Activated naive CD8-positive, alpha-beta T cell (primary cell): ENCODE measurements around the gene NDFIP1.
"Not testable (repeated sequence)": the region's sequence is repeated elsewhere in the genome, so short reads cannot be mapped to it uniquely, and the experiment has no call there.

ENCODE experiments used
- H3K27ac Mint-ChIP-seq: one replicate; pipeline ENCODE4 v1.8.0; 2021; ENCODE audit warnings: mixed read lengths
- H3K27me3 Mint-ChIP-seq: one replicate; pipeline ENCODE4 v1.8.0; 2021; ENCODE audit warnings: mixed read lengths
- H3K36me3 Mint-ChIP-seq: one replicate; pipeline ENCODE4 v1.8.0; 2021; ENCODE audit warnings: mixed read lengths
- H3K4me1 Mint-ChIP-seq: one replicate; pipeline ENCODE4 v1.8.0; 2021; ENCODE audit warnings: low read depth, mixed read lengths
- H3K4me3 Mint-ChIP-seq: one replicate; pipeline ENCODE4 v1.8.0; 2021; ENCODE audit warnings: mild to moderate bottlenecking, mixed read lengths
- H3K9me3 Mint-ChIP-seq: one replicate; pipeline ENCODE4 v1.8.0; 2021; ENCODE audit warnings: low read depth, mixed read lengths

NDFIP1 gene

DNA sequence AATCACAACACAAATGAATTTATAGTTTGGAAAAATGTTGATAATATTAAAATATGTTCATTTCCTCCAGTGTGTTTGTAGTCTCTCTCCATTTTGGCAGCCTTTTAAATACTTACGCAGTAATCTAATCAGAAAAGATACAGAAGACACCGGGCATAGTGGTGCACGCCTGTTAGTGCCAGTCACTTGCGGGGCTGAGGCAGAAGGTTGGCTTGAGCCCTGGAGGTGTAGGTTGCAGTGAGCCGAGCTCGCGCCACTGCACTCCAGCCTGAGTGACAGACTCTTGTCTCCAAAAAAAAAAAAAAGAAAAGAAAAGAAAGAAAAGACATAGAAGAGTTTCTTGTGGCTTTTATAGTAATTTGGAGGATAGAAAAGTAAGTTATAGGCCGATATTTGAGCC lies 41.9 kb downstream of the NDFIP1 start:
- H3K27me3 Mint-ChIP-seq, result no peaks in the 10 kb centered on the region
- H3K27ac Mint-ChIP-seq, result peak overlapping the region; percentile 41
- H3K4me1 Mint-ChIP-seq, result peaks cover 6% of the 10 kb centered on the region
- peaks cover 4% of the 10 kb centered on the region for H3K36me3 Mint-ChIP-seq
- H3K4me3 Mint-ChIP-seq, result no peak overlapping the region
- no peaks in the 10 kb centered on the region for H3K9me3 Mint-ChIP-seq

DNA sequence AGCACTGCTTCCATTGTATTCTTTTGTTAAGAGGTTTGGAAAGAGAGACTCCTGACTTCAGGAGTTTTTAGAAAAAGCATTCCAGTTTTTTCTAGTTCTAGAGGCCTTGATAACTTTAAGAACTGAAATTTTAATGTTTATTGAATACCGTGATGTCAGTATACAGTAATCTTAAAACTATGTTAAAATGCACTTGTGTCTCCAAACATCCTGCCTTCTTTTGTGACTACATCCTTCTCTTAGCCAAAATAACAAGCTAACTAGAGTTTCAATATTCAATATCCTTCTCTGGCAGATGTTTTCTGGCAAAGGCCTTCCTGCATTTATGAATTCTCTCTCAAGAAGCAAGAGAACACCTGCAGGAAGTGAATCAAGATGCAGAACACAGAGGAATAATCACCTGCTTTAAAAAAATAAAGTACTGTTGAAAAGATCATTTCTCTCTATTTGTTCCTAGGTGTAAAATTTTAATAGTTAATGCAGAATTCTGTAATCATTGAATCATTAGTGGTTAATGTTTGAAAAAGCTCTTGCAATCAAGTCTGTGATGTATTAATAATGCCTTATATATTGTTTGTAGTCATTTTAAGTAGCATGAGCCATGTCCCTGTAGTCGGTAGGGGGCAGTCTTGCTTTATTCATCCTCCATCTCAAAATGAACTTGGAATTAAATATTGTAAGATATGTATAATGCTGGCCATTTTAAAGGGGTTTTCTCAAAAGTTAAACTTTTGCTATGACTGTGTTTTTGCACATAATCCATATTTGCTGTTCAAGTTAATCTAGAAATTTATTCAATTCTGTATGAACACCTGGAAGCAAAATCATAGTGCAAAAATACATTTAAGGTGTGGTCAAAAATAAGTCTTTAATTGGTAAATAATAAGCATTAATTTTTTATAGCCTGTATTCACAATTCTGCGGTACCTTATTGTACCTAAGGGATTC lies 43.1 kb downstream of the NDFIP1 start:
- H3K4me3 Mint-ChIP-seq, result no peak overlapping the region
- H3K9me3 Mint-ChIP-seq, result no peaks in the 10 kb centered on the region
- H3K36me3 Mint-ChIP-seq, result peaks cover 4% of the 10 kb centered on the region
- H3K27me3 Mint-ChIP-seq, result no peaks in the 10 kb centered on the region
- H3K27ac Mint-ChIP-seq, result no peak overlapping the region
- H3K4me1 Mint-ChIP-seq, result peaks cover 13% of the 10 kb centered on the region

DNA sequence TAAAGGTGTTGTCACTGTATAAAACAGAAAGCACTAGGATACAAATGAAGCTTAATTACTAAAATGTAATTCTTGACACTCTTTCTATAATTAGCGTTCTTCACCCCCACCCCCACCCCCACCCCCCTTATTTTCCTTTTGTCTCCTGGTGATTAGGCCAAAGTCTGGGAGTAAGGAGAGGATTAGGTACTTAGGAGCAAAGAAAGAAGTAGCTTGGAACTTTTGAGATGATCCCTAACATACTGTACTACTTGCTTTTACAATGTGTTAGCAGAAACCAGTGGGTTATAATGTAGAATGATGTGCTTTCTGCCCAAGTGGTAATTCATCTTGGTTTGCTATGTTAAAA lies 43.8 kb downstream of the NDFIP1 start:
- Mint-ChIP-seq H3K36me3 (peaks cover 2% of the 10 kb centered on the region), H3K27me3 (no peaks in the 10 kb centered on the region)

DNA sequence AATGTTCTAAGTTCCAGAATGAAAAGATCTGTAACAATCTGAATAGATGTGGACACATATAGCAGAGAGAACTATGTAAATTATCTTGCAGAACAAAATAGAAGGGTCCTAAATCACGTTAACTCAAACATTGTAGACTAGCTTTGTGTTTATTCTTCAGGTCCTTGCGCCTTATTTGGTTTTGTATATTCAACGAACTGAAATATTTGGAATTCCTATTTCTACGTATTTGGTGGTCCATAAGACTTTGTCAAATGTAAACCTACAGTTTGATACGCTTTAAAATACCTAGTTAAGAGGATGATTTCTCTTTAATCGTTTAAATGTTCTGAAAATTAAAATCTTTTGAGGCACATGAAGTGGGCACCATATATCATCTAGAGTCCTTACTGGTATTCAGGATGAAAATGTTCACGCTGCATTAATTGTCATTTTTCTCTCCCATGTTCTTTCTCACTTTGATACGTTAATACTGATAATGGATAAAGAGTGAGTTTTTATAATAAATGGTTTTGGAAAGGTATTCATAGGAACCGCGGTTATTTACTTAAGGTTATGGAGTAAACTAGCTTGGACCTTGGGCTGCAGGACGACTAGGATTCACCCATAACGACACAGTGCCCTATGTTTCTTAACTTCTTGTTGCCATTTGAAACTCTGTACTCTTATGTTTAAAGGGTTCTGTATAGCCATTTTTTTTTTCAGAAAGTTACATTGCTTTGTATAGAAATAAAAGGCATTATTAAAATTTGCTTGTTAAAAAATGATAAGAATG lies 45.3 kb downstream of the NDFIP1 start:
- Mint-ChIP-seq H3K27ac (peak overlapping the region; percentile 46), H3K9me3 (no peaks in the 10 kb centered on the region), H3K36me3 (no peaks in the 10 kb centered on the region), H3K27me3 (no peaks in the 10 kb centered on the region), H3K4me1 (peaks cover 16% of the 10 kb centered on the region), H3K4me3 (no peak overlapping the region)

More for the DNA sequence above, 43.8 kb downstream of the NDFIP1 start:
- Mint-ChIP-seq H3K9me3 (no peaks in the 10 kb centered on the region), H3K27ac (peak overlapping the region; percentile 10), H3K4me3 (no peak overlapping the region), H3K4me1 (peaks cover 16% of the 10 kb centered on the region)

DNA sequence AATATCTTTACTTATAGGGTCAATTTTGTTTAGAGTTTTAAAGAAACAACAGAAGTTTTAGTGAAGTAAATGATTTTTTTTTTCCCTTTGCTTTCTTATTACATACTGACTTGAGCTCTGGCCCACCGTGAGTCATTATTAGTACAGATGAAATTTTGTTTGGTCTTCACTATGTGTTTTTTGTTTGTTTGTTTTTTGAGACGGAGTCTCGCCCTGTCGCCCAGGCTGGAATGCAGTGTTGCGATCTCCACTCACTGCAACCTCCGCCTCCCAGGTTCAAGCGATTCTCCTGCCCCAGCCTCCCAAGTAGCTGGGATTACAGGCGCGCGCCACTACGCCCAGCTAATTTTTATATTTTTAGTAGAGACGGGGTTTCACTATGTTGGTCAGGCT lies 45.9 kb downstream of the NDFIP1 start:
- not testable (repeated sequence) for H3K27me3 Mint-ChIP-seq, H3K4me3 Mint-ChIP-seq, H3K36me3 Mint-ChIP-seq, H3K9me3 Mint-ChIP-seq, H3K27ac Mint-ChIP-seq
- H3K4me1 Mint-ChIP-seq, result peaks cover 19% of the 10 kb centered on the region

DNA sequence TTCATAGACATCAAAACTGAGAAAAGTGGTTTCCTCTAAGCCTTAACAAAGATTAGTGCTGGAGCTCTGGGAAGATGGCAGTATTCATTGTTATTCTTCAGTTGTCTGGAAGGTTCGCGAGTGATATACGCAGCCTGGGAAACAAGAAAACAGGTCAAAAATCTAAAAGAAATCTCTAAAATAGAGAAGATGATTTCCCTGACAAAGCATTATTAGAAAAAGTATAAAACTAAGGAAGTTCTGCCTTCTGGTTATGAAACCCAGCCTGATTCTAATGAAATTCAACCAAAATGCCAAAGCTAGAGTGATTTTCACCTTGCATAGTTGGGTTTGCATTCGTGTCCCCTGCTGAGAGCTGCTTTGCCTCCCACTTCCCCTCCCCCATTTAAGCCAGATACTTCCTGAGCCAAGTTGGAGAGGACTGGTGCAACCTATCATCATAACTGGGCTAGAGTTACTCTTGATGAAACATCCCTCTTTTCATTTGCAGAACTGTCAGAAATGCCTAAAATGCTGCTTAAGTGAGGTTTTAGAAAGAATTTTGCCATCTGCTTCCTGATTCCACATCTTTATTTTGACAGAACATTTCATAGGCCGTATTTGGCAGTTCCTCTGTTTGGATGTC lies 48.4 kb downstream of the NDFIP1 start:
- Mint-ChIP-seq H3K9me3 (no peaks in the 10 kb centered on the region), H3K27me3 (no peaks in the 10 kb centered on the region), H3K36me3 (no peaks in the 10 kb centered on the region), H3K4me3 (no peak overlapping the region), H3K27ac (peak overlapping the region; percentile 28), H3K4me1 (peaks cover 26% of the 10 kb centered on the region)

DNA sequence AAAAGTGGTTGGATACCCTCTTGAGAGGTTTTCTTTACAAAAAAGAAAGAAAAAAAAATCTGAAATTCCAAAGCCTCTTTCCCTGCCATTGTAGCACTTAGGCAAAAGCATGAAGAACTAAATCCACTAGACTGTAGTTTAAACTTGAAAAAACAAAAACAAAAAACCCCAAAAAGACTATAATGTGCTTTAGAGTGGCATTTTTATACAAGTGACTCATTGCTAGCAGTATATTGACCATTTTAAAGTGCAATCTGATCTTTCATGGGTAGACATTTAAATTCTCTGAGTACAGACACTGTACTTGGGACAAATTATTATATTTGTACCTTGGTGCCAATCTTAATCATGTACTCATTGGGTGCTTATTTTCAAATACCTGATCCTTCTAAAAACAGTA lies 50.8 kb downstream of the NDFIP1 start:
- Mint-ChIP-seq H3K4me3 (no peak overlapping the region), H3K27me3 (no peaks in the 10 kb centered on the region), H3K36me3 (no peaks in the 10 kb centered on the region), H3K4me1 (peaks cover 22% of the 10 kb centered on the region), H3K9me3 (no peaks in the 10 kb centered on the region), H3K27ac (peak overlapping the region; percentile 22)

DNA sequence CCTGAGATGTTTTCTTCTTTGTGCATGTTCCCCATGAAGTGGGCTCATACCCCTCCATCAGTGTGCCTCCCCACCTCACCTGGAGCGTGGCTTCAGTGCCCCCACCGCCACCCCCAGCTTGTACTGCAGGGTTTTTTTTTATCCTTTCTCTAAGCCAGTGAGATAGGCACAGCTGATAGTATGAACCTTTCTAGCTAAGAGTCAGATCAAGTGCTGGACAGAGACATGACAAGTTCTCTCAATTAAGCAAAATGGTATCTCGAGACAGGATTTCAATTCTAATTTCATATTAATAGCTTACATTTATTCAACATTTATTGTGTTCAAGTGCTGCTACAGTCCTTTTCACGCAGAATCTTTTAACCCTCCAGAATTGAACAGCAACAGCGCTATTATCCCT lies 55.7 kb downstream of the NDFIP1 start:
- H3K27me3 Mint-ChIP-seq, result no peaks in the 10 kb centered on the region
- peaks cover 10% of the 10 kb centered on the region for H3K4me1 Mint-ChIP-seq
- peak overlapping the region; percentile 28 for H3K27ac Mint-ChIP-seq
- H3K36me3 Mint-ChIP-seq, result no peaks in the 10 kb centered on the region
- H3K4me3 Mint-ChIP-seq, result no peak overlapping the region
- no peaks in the 10 kb centered on the region for H3K9me3 Mint-ChIP-seq

DNA sequence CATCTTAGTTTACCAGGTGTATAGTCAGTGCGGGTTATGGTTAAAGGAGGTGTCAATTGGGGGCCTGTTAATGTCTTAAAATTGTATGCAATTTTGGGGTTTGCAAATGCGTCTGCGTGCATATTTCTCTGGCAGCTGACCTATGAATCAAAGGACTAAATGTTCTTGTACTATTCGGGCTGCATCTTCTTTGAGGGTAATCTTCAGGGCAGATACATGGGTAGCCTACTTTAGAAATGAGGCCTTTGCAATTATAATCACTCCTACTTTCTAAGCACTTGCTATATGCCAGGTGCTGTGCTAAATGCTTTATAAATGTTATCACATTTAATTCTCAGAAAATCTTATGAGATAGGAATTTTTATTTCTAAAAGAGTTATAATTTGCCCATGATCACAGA lies 58.2 kb downstream of the NDFIP1 start:
- H3K27me3 Mint-ChIP-seq, result no peaks in the 10 kb centered on the region
- no peaks in the 10 kb centered on the region for H3K4me1 Mint-ChIP-seq
- no peaks in the 10 kb centered on the region for H3K36me3 Mint-ChIP-seq
- H3K4me3 Mint-ChIP-seq, result no peak overlapping the region
- peak overlapping the region; percentile 28 for H3K27ac Mint-ChIP-seq
- no peaks in the 10 kb centered on the region for H3K9me3 Mint-ChIP-seq

DNA sequence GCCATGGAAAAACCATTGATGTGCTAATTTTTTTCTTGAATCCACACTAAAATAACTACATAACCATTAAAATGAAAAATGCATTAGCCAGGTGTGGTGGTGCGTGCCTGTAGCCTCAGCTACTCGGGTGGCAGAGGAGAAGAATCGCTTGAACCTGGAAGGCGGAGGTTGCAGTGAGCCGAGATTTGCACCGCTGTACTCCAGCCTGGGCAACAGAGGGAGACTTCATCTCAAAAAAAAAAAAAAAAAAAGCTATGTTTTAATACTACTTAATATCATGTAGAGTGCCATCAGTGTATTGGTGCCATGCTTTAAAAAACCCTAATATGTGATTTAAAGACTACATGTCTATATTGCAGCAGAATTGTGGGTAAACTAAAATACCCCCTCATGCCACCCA lies 58.9 kb downstream of the NDFIP1 start:
- H3K27ac Mint-ChIP-seq, result no peak overlapping the region
- H3K4me1 Mint-ChIP-seq, result no peaks in the 10 kb centered on the region
- no peak overlapping the region for H3K4me3 Mint-ChIP-seq
- H3K9me3 Mint-ChIP-seq, result no peaks in the 10 kb centered on the region
- no peaks in the 10 kb centered on the region for H3K36me3 Mint-ChIP-seq
- H3K27me3 Mint-ChIP-seq, result no peaks in the 10 kb centered on the region

DNA sequence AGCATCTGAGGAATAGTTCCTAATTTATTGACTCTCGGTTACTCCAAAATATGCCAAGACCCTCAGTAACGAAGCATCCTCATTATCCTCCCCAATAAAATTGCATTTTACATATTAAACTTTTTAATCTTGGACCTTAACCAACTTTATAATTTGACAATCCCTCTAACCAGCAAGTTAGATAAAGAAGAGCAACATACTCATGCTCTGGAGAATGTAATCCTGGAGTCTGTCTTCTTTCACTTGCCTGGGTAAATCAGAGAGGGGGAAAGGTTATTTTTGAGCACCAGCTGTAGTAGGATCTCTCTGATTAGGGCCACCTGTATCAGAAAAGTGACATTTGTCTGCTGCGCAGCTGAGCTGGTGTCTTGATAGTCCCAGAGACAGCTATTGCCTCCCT lies 59.8 kb downstream of the NDFIP1 start:
- no peaks in the 10 kb centered on the region for H3K27me3 Mint-ChIP-seq
- no peaks in the 10 kb centered on the region for H3K9me3 Mint-ChIP-seq
- no peaks in the 10 kb centered on the region for H3K36me3 Mint-ChIP-seq
- no peak overlapping the region for H3K27ac Mint-ChIP-seq
- H3K4me1 Mint-ChIP-seq, result no peaks in the 10 kb centered on the region
- no peak overlapping the region for H3K4me3 Mint-ChIP-seq

DNA sequence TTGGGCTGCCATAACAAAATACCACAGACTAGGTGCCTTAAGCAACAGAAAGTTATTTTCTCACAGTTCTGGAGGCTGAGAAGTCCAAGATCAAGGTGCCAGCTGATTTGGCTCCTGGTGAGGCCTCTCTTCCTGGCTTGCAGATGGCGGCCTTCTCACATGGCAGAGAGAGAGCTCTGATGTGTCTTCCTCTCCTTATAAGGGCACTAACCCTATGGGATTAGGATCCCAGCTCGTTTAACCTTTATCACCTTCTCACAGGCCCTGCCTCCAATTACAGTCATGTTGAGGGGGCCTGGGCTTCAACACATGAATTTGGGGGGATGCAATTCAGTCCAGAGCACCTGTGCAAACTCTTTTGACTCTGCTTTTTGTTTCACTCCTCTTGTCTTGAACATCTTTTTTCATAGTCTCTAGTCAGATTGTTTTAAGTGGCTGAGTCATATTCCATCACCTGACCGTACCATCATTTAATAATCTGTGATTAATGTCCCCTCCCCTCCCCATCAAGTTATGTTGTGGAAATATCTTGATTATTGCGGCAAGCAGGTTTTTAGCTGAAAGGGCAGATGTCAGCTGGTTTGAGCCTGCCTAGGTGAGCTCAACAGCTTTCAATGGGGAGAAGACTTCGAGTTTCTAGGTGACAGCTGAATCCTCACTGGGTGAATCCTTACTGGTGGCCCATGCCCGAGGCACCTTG lies 61.8 kb downstream of the NDFIP1 start:
- Mint-ChIP-seq H3K27me3 (peaks cover under 1% of the 10 kb centered on the region), H3K4me3 (no peak overlapping the region), H3K27ac (no peak overlapping the region)

DNA sequence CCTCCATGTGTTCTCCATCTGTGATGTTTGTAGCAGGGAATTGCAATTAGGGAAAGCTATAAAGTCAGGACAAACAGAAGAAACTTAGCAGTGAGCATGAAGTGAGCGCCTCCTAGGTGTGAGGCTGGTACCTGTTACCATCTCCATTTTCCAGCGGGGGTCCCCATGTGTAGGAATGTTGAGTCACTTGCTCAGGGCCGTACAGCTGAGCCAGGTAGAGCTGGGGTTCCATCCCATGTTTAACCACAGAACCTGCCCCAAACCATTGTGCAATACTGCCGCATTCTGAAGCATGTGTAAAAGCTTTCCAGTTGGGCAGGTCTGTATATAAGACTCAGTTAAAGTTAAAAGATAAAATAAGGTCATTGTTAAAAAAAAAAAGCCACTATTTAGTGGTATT lies 62.7 kb downstream of the NDFIP1 start:
- Mint-ChIP-seq H3K4me1 (no peaks in the 10 kb centered on the region), H3K9me3 (no peaks in the 10 kb centered on the region), H3K36me3 (no peaks in the 10 kb centered on the region), H3K27me3 (peaks cover 4% of the 10 kb centered on the region), H3K4me3 (no peak overlapping the region), H3K27ac (no peak overlapping the region)

More for the DNA sequence above, 61.8 kb downstream of the NDFIP1 start:
- Mint-ChIP-seq H3K9me3 (no peaks in the 10 kb centered on the region), H3K36me3 (no peaks in the 10 kb centered on the region), H3K4me1 (no peaks in the 10 kb centered on the region)

DNA sequence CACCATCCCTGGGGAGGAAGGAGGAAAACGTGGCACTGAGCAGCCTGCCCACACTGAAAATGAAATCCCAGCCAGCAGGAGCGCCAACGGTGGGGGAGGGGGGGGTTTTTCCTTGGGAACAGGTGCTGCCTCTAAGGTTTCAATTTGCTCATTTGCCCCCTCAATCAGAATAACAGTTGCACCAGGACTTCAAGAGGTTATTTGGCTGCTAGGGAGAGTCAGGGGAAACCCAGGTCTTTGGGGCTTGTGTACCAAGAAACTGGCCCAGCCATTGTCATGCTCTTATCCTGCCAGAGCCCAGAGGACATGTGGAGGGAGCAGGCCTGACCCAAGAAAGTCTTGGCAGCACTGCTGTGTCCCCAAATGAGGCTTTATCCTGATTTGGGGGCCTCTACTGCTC lies 66.5 kb downstream of the NDFIP1 start:
- Mint-ChIP-seq H3K27me3 (peaks cover 8% of the 10 kb centered on the region), H3K36me3 (no peaks in the 10 kb centered on the region), H3K4me3 (no peak overlapping the region), H3K9me3 (no peaks in the 10 kb centered on the region), H3K4me1 (no peaks in the 10 kb centered on the region), H3K27ac (no peak overlapping the region)
